Limb (tissue), 2 donors: ENCODE results near the gene CEP44.
"Not testable (repeated sequence)": the region's sequence is repeated elsewhere in the genome, so short reads cannot be mapped to it uniquely, and the experiment has no call there.

Source experiments
- DNase-seq, 2 donors: peaks; one replicate each; pipeline ENCODE4 v3.0.0-alpha.2; 2016; ENCODE audit errors: extremely low spot score in 2 of 2

Gene CEP44

GRCh38 chr4:174278467-174278866 is 5.2 kb upstream of the CEP44 start:
- DNase-seq: no peak

- DNase-seq: no peak
These were observed 4.1 kb upstream of the CEP44 start for GRCh38 chr4:174279433-174280155.

DNA sequence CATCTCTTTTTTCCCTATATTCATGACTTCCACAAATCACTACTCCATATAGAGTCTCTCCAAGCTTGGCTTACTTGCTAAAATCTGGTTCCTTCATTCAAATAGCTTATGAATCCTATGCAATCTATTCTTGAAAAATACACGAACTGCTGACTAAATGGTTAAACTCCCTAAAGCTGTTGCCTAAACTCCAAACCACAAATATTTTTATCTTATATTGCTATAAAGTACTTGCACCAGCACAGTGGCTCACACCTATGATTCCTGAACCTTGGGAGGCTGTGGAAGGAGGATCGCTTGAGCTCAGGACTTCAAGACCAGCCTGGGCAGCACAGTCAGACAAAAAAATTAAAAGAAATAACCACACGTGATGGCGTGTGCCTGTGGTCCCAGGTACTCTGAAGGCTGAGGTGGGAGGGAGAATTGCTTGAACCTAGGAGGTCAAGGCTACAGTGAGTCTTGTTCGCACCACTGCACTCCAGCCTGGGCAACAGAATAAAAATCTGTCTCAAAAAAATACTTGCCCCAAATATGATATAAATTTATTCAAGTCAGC is 2.5 kb upstream of the CEP44 start:
- DNase-seq: no peak

GRCh38 chr4:174281901-174282300 is 1.8 kb upstream of the CEP44 start:
- no peak for DNase-seq

GRCh38 chr4:174282836-174283506 is 740 bp upstream of the CEP44 start:
- DNase-seq: peak in 1 of 2 donors; percentile 90

- no peak for DNase-seq
These were observed 776 bp downstream of the CEP44 start for GRCh38 chr4:174284487-174284886.

DNA sequence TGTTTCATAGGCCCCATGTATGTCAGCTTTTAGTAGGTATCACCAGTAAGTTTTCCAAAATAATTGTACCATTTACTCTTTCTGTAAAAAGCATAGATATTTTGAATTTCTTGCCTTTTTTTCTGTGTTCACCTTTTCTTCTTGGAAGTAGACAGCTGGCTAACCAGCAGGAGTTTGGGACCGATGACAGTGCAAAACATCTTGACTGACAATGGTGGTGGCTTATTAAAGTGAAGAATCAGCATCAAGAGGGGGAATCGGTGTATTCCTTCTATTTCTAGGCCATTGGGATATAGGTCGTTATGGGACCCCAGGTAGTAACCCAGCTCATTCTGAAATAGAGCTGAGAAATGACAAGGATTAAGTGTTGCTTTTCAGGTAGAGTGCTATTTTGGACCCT is 3.2 kb downstream of the CEP44 start:
- DNase-seq: no peak

DNA sequence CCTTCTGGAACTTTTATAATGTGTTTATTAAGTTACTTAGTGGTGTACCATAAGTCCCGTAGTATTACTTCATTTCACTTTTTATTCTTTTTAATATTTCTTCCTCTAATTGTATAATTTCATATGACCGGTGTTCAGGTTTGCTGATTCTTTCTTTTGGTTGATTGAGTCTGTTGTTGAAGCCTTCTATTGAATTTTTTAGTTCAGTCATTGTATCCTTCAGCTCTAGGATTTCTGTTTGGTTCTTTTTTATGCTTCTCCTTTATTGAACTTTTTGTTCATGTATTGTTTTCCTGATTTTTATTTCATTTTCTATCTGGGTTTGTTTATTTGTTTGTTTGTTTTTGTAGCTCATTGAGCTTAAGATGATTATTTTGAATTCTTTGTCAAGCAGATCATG is 8.8 kb downstream of the CEP44 start:
- no peak for DNase-seq

DNA sequence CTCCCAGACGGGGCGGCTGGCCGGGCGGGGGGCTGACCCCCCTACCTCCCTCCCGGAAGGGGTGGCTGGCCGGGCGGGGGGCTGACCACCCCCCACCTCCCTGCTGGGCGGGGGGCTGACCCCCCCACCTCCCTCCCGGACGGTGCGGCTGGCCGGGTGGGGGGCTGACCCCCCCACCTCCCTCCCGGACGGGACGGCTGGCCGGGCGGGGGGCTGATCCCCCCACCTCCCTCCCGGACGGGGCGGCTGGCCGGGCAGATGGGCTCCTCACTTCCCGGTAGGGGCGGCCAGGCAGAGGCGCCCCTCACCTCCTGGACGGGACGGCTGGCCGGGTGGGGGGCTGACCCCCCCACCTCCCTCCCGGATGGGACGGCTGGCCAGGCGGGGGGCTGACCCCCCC is 10.9 kb downstream of the CEP44 start:
- DNase-seq: not testable (repeated sequence)

DNA sequence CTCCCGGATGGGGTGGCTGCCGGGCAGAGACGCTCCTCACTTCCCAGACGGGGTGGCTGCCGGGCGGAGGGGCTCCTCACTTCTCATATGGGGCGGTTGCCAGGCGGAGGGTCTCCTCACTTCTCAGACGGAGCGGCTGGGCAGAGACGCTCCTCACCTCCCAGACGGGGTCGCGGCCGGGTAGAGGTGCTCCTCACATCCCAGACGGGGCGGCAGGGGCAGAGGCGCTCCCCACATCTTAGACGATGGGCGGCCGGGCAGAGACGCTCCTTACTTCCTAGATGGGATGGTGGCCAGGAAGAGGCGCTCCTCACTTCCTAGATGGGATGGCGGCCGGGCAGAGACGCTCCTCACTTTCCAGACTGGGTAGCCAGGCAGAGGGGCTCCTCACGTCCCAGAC is 11.4 kb downstream of the CEP44 start:
- DNase-seq: not testable (repeated sequence)

DNA sequence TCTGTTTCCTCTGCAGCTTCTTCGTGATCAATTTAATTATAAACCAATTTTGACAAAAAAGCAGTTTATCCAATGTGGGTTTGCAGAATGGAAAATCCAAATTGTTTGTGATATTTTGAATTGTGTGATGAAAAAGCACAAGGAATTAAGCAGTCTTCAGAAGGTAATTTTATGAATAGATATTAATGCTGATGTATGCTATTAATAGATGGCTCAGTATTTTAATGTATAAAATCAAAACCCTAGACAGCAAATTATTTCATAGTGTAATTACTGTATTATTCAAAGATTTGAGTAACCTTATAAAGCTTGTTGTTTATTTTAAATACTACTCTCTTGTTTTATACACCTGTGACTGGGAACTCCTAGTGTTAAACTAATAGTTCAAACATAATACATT is 20.0 kb downstream of the CEP44 start:
- no peak for DNase-seq

DNA sequence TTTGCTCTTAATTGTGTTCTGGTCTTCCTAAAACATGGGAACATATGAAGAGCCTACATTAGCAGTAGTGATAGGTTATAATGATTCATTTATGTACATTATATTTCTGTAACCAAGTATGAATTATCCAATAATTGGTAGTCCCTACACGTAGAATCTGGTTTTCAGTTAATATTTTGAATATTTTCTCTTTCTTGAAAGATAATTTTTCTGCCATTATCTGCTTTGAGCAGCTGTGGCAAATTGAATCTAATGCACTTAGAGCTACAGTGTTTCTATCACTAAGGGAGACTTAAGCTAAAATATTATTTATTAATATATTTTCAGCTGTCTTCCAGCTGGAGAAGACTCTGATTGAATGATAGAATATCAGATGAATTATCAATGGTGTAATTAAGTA is 21.0 kb downstream of the CEP44 start:
- no peak for DNase-seq

DNA sequence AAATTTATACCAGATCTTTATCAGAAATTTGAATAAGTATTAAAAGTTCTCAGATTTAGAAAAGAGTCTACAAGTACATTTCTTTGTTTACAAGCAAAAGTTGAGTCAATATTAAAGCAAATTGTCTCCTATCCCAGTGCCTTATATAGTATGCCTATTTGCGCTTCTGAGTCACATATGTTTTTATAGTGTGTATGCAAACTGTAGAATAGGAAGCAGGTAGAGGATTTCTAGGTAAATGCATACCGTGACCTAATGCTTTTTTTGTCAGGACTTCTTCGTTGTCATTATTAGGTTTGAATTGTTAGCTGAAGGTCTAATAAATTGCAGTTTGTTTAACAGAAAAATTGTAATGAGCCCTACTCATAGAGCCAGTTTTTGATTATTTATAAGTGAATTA is 22.2 kb downstream of the CEP44 start:
- no peak for DNase-seq

- no peak for DNase-seq
These were observed 24.0 kb downstream of the CEP44 start for GRCh38 chr4:174307694-174308093.

DNA sequence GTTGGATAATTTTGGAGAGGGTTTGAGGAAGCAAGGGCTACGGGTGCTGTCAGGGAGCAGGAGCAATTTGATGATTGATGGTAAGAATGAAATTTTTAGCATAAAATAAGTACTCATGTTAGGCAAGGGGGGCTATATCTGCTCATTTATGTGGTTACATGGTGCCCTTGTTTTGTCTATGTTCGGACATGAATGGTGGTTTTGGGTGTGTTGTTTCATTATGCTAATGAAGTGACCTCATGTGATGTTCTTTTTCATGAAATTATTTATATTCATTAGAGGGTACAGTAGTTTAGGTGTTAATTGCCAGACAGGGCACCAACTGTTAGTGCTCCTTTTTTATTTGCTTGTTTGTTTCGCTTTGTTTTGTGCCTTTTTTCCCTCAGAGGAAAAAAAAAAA is 29.3 kb downstream of the CEP44 start:
- no peak for DNase-seq

DNA sequence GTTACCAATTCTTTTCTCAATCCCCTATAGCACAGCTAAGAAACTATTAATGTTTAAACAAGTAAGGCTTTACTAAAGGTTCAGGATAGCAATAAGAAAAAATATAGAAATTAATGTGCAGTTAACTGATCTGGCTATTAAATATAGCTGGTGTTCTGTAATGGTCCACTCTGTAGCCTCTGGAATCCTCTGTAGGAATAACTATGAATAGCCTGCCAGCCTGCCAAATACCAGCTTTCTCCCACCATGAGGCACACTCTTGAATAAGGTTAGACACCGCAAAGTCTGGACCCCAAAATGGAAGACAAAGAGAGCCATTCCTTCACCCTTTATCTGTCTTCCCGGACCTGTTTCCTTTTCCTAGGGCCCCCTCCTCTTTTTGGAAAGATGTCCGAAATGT is 30.6 kb downstream of the CEP44 start:
- no peak for DNase-seq

- no peak for DNase-seq
These were observed 31.1 kb downstream of the CEP44 start for GRCh38 chr4:174314770-174315169.

- no peak for DNase-seq
These were observed 32.8 kb downstream of the CEP44 start for GRCh38 chr4:174316546-174316945.

- DNase-seq: no peak
These were observed 33.2 kb downstream of the CEP44 start for GRCh38 chr4:174316954-174317353.

- DNase-seq: no peak
These were observed 33.8 kb downstream of the CEP44 start for GRCh38 chr4:174317531-174317930.

DNA sequence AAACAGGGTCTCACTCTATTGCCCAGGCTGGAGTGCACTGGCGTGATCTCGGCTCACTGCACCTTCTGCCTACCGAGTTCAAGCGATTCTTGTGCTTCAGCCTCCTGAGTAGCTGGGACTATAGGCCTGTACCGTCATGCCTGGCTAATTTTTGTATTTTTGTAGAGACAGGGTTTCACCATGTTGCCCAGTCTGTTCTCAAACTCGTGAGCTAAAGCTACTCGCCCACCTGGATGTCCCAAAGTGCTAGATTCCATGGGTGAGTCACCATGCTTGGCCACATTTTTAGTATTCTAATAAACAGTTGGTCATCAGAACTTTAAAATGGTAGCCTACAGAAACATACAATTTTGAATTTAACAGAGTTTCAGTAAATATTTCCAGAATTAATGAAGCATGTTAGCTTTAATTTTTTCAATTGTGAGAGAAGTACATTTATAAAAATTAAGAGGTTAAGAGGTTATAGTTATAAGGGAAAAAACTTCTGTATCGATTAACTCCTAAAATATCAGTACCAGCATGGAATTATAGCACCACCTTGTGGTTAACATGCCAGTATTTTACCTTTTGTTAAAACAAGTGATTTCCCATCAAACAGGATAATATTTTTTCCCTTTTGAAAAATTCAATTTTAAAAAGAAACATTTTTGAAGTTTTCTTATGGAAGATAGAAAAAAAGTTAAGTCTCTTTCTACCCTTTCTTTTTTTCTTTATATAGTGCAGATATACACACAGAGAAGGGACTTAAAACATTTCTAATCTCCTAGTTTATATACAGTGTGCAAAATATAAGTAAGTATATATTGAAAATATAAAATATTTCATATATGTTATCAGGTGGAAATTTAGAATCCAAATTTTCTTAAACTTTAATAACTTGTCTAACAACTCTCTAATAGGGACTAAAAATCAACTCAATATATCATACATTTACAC is 35.4 kb downstream of the CEP44 start:
- DNase-seq: peak in 1 of 2 donors; percentile 55
